H1 (cell line): ENCODE results near the gene TMCC1.

ENCODE experiments used
- EZH2 ChIP-seq: fragments of 200-600 bp; sonication (generic); IDR thresholded peaks from 2 replicates; pipeline ENCODE4 v1.7.1; 2012; ENCODE audit warnings: low read depth, mild to moderate bottlenecking, moderate library complexity, low read length, inconsistent platforms; ENCODE audit not compliant: severe bottlenecking
- HDAC2 ChIP-seq, 2 experiments: fragments of 300-600 bp in 1 of 2; sonication (generic) in 1 of 2; IDR thresholded peaks; 2 replicates each; pipeline ENCODE4 v1.6.1; 2011 to 2012; ENCODE audit warnings: low read depth in 2 of 2, low read length in 2 of 2, mild to moderate bottlenecking in 2 of 2, moderate library complexity in 2 of 2, borderline replicate concordance in 1 of 2, inconsistent platforms in 1 of 2
- POLR2A ChIP-seq, 2 experiments: IDR thresholded peaks; 1 replicate in 1 of 2; 2 replicates in 1 of 2; pipeline ENCODE4 v1.6.1; 2011; ENCODE audit warnings: low read depth in 2 of 2, low read length in 2 of 2, mild to moderate bottlenecking in 2 of 2; ENCODE audit errors: control extremely low read depth in 1 of 2
- RAD21 ChIP-seq, 2 experiments: IDR thresholded peaks in 1 of 2; conservative IDR thresholded peaks in 1 of 2; 2 replicates each; pipeline ENCODE4 v1.6.1; 2011; ENCODE audit warnings: low read depth in 2 of 2, low read length in 2 of 2, improper control_type of control experiment in 1 of 2, inconsistent platforms in 1 of 2, mild to moderate bottlenecking in 1 of 2, moderate library complexity in 1 of 2

GRCh38 chr3:129636082-129636481 lies 257.4 kb downstream of the TMCC1 start:
- TF ChIP-seq POLR2A (IDR thresholded peaks at IDR 0.05; ENCODE audit: control extremely low read depth in 1 of 2, low read depth in 2 of 2, low read length in 2 of 2): no peak
- TF ChIP-seq EZH2: no peak
- TF ChIP-seq RAD21 (IDR thresholded peaks at IDR 0.05 in 1 of 2, conservative IDR thresholded peaks at IDR 0.05 in 1 of 2; ENCODE audit: low read depth in 2 of 2, low read length in 2 of 2): no peak
- TF ChIP-seq HDAC2 (IDR thresholded peaks at IDR 0.05; ENCODE audit: borderline replicate concordance in 1 of 2, low read depth in 2 of 2, low read length in 2 of 2): no peak
